K562 (cell line): ENCODE results near the gene ZNF655. TPM values are rescaled to one million over a fixed set of nuclear protein-coding genes. Genes with fewer than 3 reads are reported as not detected.

Experiments used
- BCLAF1 ChIP-seq, 2 experiments: fragments of 450-650 bp in 1 of 2; IDR thresholded peaks; 2 replicates each; pipeline ENCODE4 v1.6.1; 2011 to 2017; ENCODE audit warnings: low read depth in 2 of 2, antibody characterized with exemption in 1 of 2, borderline replicate concordance in 1 of 2, low read length in 1 of 2, mild to moderate bottlenecking in 1 of 2, mixed read lengths in 1 of 2; ENCODE audit not compliant: control insufficient read depth in 1 of 2
- BRD9 ChIP-seq: fragments of 450-650 bp; IDR thresholded peaks from 2 replicates; pipeline ENCODE4 v1.6.1; 2018; ENCODE audit warnings: low read depth; ENCODE audit not compliant: partially characterized antibody
- C11orf30 ChIP-seq: fragments of 450-650 bp; IDR thresholded peaks from 2 replicates; pipeline ENCODE4 v1.6.1; 2016; ENCODE audit warnings: low read depth, mild to moderate bottlenecking
- ETV1 ChIP-seq: fragments of 450-650 bp; conservative IDR thresholded peaks from 2 replicates; pipeline ENCODE4 v1.6.1; 2016; ENCODE audit warnings: missing genetic modification characterization, control low read depth, low read depth, missing compliant biosample characterization
- MCM7 ChIP-seq, 2 experiments: fragments of 450-650 bp; IDR thresholded peaks; 2 replicates each; pipeline ENCODE4 v1.6.1; 2016 to 2018
- MYC ChIP-seq, 2 experiments: fragments of 250-450 bp in 1 of 2; sonication (Bioruptor Pico) in 1 of 2; IDR thresholded peaks; 2 replicates each; pipeline versions ENCODE4 v1.5.1 to v1.6.1; 2012 to 2021; ENCODE audit warnings: low read depth in 2 of 2, borderline replicate concordance in 1 of 2, improper control_type of control experiment in 1 of 2, low read length in 1 of 2, mild to moderate bottlenecking in 1 of 2, moderate library complexity in 1 of 2
- NFATC3 ChIP-seq: fragments of 450-650 bp; IDR thresholded peaks from 2 replicates; pipeline ENCODE4 v1.6.1; 2017; ENCODE audit warnings: mild to moderate bottlenecking
- NKRF ChIP-seq: fragments of 450-650 bp; IDR thresholded peaks from 2 replicates; pipeline ENCODE4 v1.6.1; 2016; ENCODE audit warnings: borderline replicate concordance
- PKNOX1 ChIP-seq: fragments of 450-650 bp; IDR thresholded peaks from 2 replicates; pipeline ENCODE4 v1.6.1; 2016
- RCOR1 ChIP-seq, 2 experiments: IDR thresholded peaks; 2 replicates each; pipeline ENCODE4 v1.6.1; 2012; ENCODE audit warnings: low read depth in 2 of 2, low read length in 2 of 2, borderline replicate concordance in 1 of 2, improper control_type of control experiment in 1 of 2
- TAF1 ChIP-seq: IDR thresholded peaks from 2 replicates; pipeline ENCODE4 v1.6.1; 2011; ENCODE audit warnings: mild to moderate bottlenecking, low read length, moderate library complexity; ENCODE audit not compliant: insufficient read depth, control insufficient read depth, severe bottlenecking; ENCODE audit errors: extremely low read depth
- TBL1XR1 ChIP-seq, 2 experiments: IDR thresholded peaks; 2 replicates each; pipeline ENCODE4 v1.6.1; 2012; ENCODE audit warnings: improper control_type of control experiment in 2 of 2, low read length in 2 of 2, mild to moderate bottlenecking in 1 of 2
- YY1 ChIP-seq, 3 experiments: IDR thresholded peaks; 2 replicates each; pipeline ENCODE4 v1.6.1; 2011; ENCODE audit warnings: low read length in 2 of 3, mild to moderate bottlenecking in 2 of 3, moderate library complexity in 2 of 3, borderline replicate concordance in 1 of 3, control low read depth in 1 of 3, low read depth in 1 of 3; ENCODE audit not compliant: insufficient read depth in 3 of 3, insufficient replicate concordance in 2 of 3, control insufficient read depth in 1 of 3, insufficient read length in 1 of 3; ENCODE audit errors: extremely low read depth in 1 of 3
- polyA plus RNA-seq, 8 experiments: library from polyadenylated mRNA; depleted of rRNA in 4 of 8; stranded (reverse) in 5 of 8; unstranded in 3 of 8; fragments of >200 nt; fragmentation: Nextera tagmentation in 2 of 8; fragmentation: Illumina TruSeq in 1 of 8; extraction: Ambion mirVana in 2 of 8; extraction: Trizol in 1 of 8; gene quantifications; 2 replicates each; pipeline versions ENCODE4 v1.2.1 to v1.2.3, GENCODE V29; 2011 to 2014; ENCODE audit warnings: inconsistent platforms in 1 of 8, missing spikeins in 1 of 8
- total RNA-seq, 7 experiments: library from RNA; depleted of rRNA in 6 of 7; stranded (reverse); fragments of >200 nt in 6 of 7; fragmentation: Illumina TruSeq in 2 of 7; extraction: Trizol in 2 of 7; gene quantifications; 2 replicates each; pipeline versions ENCODE4 v1.2.1 to v1.2.3, GENCODE V29; 2011 to 2021; ENCODE audit warnings: low replicate concordance in 1 of 7
- TF ChIP-seq, protein P1 (sequence below): fragments of 250-450 bp; sonication (Bioruptor Pico); IDR thresholded peaks from 2 replicates; pipeline ENCODE4 v1.4.0; 2020; ENCODE audit warnings: mild to moderate bottlenecking
- TF ChIP-seq, protein P2 (sequence below), 2 experiments: fragments of 450-650 bp in 1 of 2; sonication (generic) in 1 of 2; formaldehyde crosslinking; conservative IDR thresholded peaks; 2 replicates each; pipeline versions ENCODE4 v1.4.0 to v1.8.1; 2020 to 2022; ENCODE audit warnings: mild to moderate bottlenecking in 1 of 2, missing genetic modification reagents in 1 of 2

Gene ZNF655
- total and polyA plus RNA-seq, 9 of the 15 experiments (the other 6 are each of a cell fraction or from before 2014, with no cell fraction given), result 25.7 to 130 (median 95.2) TPM

DNA sequence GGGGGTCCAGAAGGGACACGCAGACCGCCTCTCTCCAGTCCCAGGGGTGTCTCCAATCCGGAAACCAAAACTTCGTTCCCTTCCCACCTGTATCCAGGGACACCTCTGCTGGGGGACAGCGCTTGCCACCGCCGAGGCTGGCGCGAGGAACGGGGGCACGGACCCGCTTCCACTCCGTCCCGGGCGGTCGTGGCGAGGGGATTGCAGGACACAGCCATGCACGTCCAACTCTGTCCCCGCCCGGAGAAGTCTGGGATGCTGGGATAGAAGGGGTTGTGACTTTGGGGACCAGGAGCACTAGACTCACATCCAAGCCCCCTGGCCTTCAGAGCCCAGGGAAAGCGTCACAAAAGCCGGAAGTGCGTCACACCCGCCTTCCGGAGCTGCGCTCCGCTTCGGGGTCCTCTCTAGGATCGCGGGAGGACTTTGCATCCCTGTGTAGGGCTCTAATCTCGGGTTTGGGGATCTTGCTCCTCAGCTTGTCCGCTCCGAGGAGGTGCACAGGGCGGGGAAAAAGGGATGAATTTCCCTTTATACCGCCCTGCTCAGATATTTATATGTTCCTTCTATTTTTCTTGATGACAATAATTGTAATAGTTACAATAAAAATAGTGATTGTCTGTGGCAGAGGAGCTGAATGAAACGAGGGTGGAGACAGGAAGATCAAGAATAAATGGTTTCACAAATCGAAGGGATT lies 6.5 kb upstream of the ZNF655 start, which contains the start of gene FAM200A (continued):
- TF ChIP-seq NKRF (peak; percentile 76; the same call in 1 of the 2 replicates), BRD9 (no peak), RCOR1 (IDR thresholded peaks at IDR 0.05; ENCODE audit: borderline replicate concordance in 1 of 2, low read depth in 2 of 2, low read length in 2 of 2) (peak; percentile 12 to 81; a peak in 1 of 4 replicates), BCLAF1 (IDR thresholded peaks at IDR 0.05; ENCODE audit: borderline replicate concordance in 1 of 2, control insufficient read depth in 1 of 2, low read depth in 2 of 2, low read length in 1 of 2) (peak in 1 of 2 experiments; percentile 92; a peak in 2 of 4 replicates), MYC (IDR thresholded peaks at IDR 0.05; ENCODE audit: low read depth, low read length) (peak; percentile 59; the same call in 1 of the 2 replicates), MYC (CRISPR knock-in tag; IDR thresholded peaks at IDR 0.05; ENCODE audit: borderline replicate concordance, low read depth) (peak; percentile 63; the same call in 1 of the 2 replicates), PKNOX1 (peak; percentile 52; the same call in 1 of the 2 replicates), C11orf30 (peak; percentile 93), TAF1 (peak; percentile 90), NFATC3 (0 out of 2 replicates have a peak, but pooled peaks have one; percentile 20), YY1 (IDR thresholded peaks at IDR 0.05; ENCODE audit: borderline replicate concordance in 1 of 3, control insufficient read depth in 1 of 3, extremely low read depth in 1 of 3, insufficient read depth in 3 of 3, insufficient read length in 1 of 3, insufficient replicate concordance in 2 of 3, low read depth in 1 of 3, low read length in 2 of 3) (peak in 1 of 3 experiments; percentile 37), TBL1XR1 (IDR thresholded peaks at IDR 0.05; ENCODE audit: low read length in 2 of 2) (peak in 1 of 2 experiments; percentile 94; a peak in 2 of 4 replicates), MCM7 (IDR thresholded peaks at IDR 0.05) (no peak), ETV1 (tag) (peak; percentile 76)
- TF ChIP-seq, protein P1, sequence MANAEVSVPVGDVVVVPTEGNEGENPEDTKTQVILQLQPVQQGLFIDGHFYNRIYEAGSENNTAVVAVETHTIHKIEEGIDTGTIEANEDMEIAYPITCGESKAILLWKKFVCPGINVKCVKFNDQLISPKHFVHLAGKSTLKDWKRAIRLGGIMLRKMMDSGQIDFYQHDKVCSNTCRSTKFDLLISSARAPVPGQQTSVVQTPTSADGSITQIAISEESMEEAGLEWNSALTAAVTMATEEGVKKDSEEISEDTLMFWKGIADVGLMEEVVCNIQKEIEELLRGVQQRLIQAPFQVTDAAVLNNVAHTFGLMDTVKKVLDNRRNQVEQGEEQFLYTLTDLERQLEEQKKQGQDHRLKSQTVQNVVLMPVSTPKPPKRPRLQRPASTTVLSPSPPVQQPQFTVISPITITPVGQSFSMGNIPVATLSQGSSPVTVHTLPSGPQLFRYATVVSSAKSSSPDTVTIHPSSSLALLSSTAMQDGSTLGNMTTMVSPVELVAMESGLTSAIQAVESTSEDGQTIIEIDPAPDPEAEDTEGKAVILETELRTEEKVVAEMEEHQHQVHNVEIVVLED (CRISPR knock-in tag), result peak; percentile 56; the same call in 1 of the 2 replicates
- TF ChIP-seq, protein P2, sequence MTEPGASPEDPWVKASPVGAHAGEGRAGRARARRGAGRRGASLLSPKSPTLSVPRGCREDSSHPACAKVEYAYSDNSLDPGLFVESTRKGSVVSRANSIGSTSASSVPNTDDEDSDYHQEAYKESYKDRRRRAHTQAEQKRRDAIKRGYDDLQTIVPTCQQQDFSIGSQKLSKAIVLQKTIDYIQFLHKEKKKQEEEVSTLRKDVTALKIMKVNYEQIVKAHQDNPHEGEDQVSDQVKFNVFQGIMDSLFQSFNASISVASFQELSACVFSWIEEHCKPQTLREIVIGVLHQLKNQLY (CRISPR knock-in tag; conservative IDR thresholded peaks at IDR 0.05), result 0 out of 4 replicates have a peak, but pooled peaks of 1 of the 2 experiments have one; percentile 82
